Measurements from ENCODE around the gene FAM120A. TPM values are rescaled to one million over a fixed set of nuclear protein-coding genes. Genes with fewer than 3 reads are reported as not detected.

FAM120A gene
- total RNA-seq, 1 donor from 2014 or later: 57.7 TPM

GRCh38 chr9:93582115-93582514 is 130.6 kb downstream of the FAM120A start:
- Histone ChIP-seq H4K20me1 (ENCODE audit: insufficient read depth, low read length) (peaks cover 89% of the 10 kb centered on the region), H3K9ac (ENCODE audit: low read length) (no peak overlapping the region), H3K27me3 (ENCODE audit: insufficient read depth, low read length) (no peaks in the 10 kb centered on the region), H3K36me3 (ENCODE audit: insufficient read depth, low read length) (no peaks in the 10 kb centered on the region), H3K27ac (ENCODE audit: low read depth, low read length) (no peak overlapping the region), H3K4me1 (ENCODE audit: insufficient read depth, low read length) (peaks cover 10% of the 10 kb centered on the region), H3K79me2 (ENCODE audit: insufficient read depth, low read length) (peaks cover 97% of the 10 kb centered on the region), H3K4me2 (ENCODE audit: low read length) (peak overlapping the region; percentile 23), H3K9me3 (ENCODE audit: insufficient read depth, low read depth, low read length) (peaks cover 2% of the 10 kb centered on the region), H2AFZ (ENCODE audit: low read depth, low read length) (no peak overlapping the region), H3K4me3 (ENCODE audit: insufficient read depth, low read depth, low read length) (no peak overlapping the region)
- TF ChIP-seq EZH2 (IDR thresholded peaks at IDR 0.05; ENCODE audit: insufficient read depth, low read length) (no peak), CTCF (IDR thresholded peaks at IDR 0.05; ENCODE audit: insufficient read depth, low read depth, low read length) (no peak)
- Mint-ChIP-seq H3K27me3 (ENCODE audit: low read depth, unreplicated experiment) (no peaks in the 10 kb centered on the region), H3K36me3 (ENCODE audit: low read depth, unreplicated experiment) (peaks cover 18% of the 10 kb centered on the region), H3K4me1 (ENCODE audit: low read depth, unreplicated experiment) (peaks cover 10% of the 10 kb centered on the region), H3K9me3 (ENCODE audit: unreplicated experiment) (peaks cover 29% of the 10 kb centered on the region), H3K27ac (ENCODE audit: unreplicated experiment) (no peak overlapping the region), H3K4me3 (ENCODE audit: unreplicated experiment) (no peak overlapping the region)
- FAIRE-seq (no peak), DNase-seq (ENCODE audit: low read depth) (no peak)

- no peaks in the 10 kb centered on the region for H3K36me3 ChIP-seq (ENCODE audit: insufficient read depth, low read length)
- no peaks in the 10 kb centered on the region for H3K27me3 Mint-ChIP-seq (ENCODE audit: low read depth, unreplicated experiment)
- FAIRE-seq (no peak), DNase-seq (ENCODE audit: low read depth) (no peak)
- peaks cover 10% of the 10 kb centered on the region for H3K4me1 Mint-ChIP-seq (ENCODE audit: low read depth, unreplicated experiment)
- H3K9ac ChIP-seq (ENCODE audit: low read length): no peak overlapping the region
- no peak overlapping the region for H2AFZ ChIP-seq (ENCODE audit: low read depth, low read length)
- no peak overlapping the region for H3K4me3 ChIP-seq (ENCODE audit: insufficient read depth, low read depth, low read length)
- H3K27ac Mint-ChIP-seq (ENCODE audit: unreplicated experiment): no peak overlapping the region
- H3K9me3 Mint-ChIP-seq (ENCODE audit: unreplicated experiment): peaks cover 29% of the 10 kb centered on the region
- TF ChIP-seq CTCF (IDR thresholded peaks at IDR 0.05; ENCODE audit: insufficient read depth, low read depth, low read length) (no peak), EZH2 (IDR thresholded peaks at IDR 0.05; ENCODE audit: insufficient read depth, low read length) (no peak)
- H3K79me2 ChIP-seq (ENCODE audit: insufficient read depth, low read length): peaks cover 97% of the 10 kb centered on the region
- peaks cover 8% of the 10 kb centered on the region for H3K4me1 ChIP-seq (ENCODE audit: insufficient read depth, low read length)
- H4K20me1 ChIP-seq (ENCODE audit: insufficient read depth, low read length): peaks cover 92% of the 10 kb centered on the region
- H3K27ac ChIP-seq (ENCODE audit: low read depth, low read length): no peak overlapping the region
- no peak overlapping the region for H3K4me3 Mint-ChIP-seq (ENCODE audit: unreplicated experiment)
- H3K9me3 ChIP-seq (ENCODE audit: insufficient read depth, low read depth, low read length): peaks cover 2% of the 10 kb centered on the region
- H3K4me2 ChIP-seq (ENCODE audit: low read length): peak overlapping the region; percentile 23
- H3K27me3 ChIP-seq (ENCODE audit: insufficient read depth, low read length): no peaks in the 10 kb centered on the region
- H3K36me3 Mint-ChIP-seq (ENCODE audit: low read depth, unreplicated experiment): peaks cover 18% of the 10 kb centered on the region
These were observed 131.1 kb downstream of the FAM120A start for GRCh38 chr9:93582550-93582949.

DNA sequence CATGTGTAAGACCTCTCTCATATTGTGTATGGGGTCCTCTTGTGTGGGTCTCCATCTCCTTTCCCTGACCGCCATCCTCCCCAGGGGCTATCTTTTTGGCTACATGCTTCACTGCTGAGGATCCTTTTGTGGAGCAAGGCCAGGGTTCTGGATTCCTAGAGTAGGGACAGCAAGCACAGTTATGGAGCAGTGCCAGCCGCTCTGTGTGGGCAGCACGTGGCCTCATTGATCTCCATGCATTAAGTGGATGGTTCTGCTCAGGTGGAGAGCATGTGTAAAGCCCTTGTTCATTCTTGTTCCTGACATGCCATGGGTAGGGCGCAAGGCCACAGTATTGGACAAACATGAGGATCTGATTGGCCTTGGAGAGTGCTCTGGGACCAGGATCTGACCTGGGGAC is 133.8 kb downstream of the FAM120A start:
- Mint-ChIP-seq H3K27ac (ENCODE audit: unreplicated experiment) (no peak overlapping the region), H3K4me1 (ENCODE audit: low read depth, unreplicated experiment) (peaks cover 23% of the 10 kb centered on the region), H3K4me3 (ENCODE audit: unreplicated experiment) (no peak overlapping the region), H3K9me3 (ENCODE audit: unreplicated experiment) (peaks cover 29% of the 10 kb centered on the region), H3K36me3 (ENCODE audit: low read depth, unreplicated experiment) (peaks cover 18% of the 10 kb centered on the region), H3K27me3 (ENCODE audit: low read depth, unreplicated experiment) (no peaks in the 10 kb centered on the region)
- TF ChIP-seq EZH2 (IDR thresholded peaks at IDR 0.05; ENCODE audit: insufficient read depth, low read length) (no peak), CTCF (IDR thresholded peaks at IDR 0.05; ENCODE audit: insufficient read depth, low read depth, low read length) (no peak)
- H3K27ac ChIP-seq (ENCODE audit: low read depth, low read length): no peak overlapping the region
- H3K9ac ChIP-seq (ENCODE audit: low read length): no peak overlapping the region
- no peak overlapping the region for H3K4me3 ChIP-seq (ENCODE audit: insufficient read depth, low read depth, low read length)
- H3K27me3 ChIP-seq (ENCODE audit: insufficient read depth, low read length): no peaks in the 10 kb centered on the region
- no peak overlapping the region for H3K4me2 ChIP-seq (ENCODE audit: low read length)
- DNase-seq (ENCODE audit: low read depth) (no peak), FAIRE-seq (no peak)
- peaks cover 11% of the 10 kb centered on the region for H3K4me1 ChIP-seq (ENCODE audit: insufficient read depth, low read length)
- no peaks in the 10 kb centered on the region for H3K36me3 ChIP-seq (ENCODE audit: insufficient read depth, low read length)
- H3K9me3 ChIP-seq (ENCODE audit: insufficient read depth, low read depth, low read length): peaks cover 2% of the 10 kb centered on the region
- peaks cover 93% of the 10 kb centered on the region for H4K20me1 ChIP-seq (ENCODE audit: insufficient read depth, low read length)
- peaks cover 94% of the 10 kb centered on the region for H3K79me2 ChIP-seq (ENCODE audit: insufficient read depth, low read length)
- no peak overlapping the region for H2AFZ ChIP-seq (ENCODE audit: low read depth, low read length)
